Measurements from ENCODE around the gene KCNMA1. TPM values are rescaled to one million over a fixed set of nuclear protein-coding genes. Genes with fewer than 3 reads are reported as not detected.
A peak's percentile ranks its signal among the peaks of the same experiment; 100 is the strongest.

KCNMA1 gene
- total and polyA plus RNA-seq, 4 donors, result 36.2 to 95.0 (median 54.3) TPM

DNA sequence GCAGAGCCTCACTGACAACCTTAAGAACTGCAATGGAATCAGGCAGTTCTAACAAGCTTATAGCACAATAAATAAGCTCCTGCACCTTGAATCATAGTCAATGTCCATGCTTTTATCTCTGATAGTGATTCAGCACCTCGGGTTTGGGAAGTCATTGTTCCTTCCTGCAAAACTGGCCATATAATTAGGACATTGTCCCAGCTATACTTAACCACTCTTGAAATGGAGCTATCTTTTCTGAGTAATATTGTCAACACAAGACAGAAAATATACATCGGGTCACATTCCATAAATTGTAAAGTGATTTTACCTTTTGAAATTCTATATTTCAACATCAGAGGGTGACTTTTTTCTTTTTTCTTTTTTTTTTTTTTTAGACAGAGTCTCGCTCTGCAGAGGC lies 682.8 kb downstream of the KCNMA1 start:
- no peaks in the 10 kb centered on the region for H3K36me3 ChIP-seq (ENCODE audit: control insufficient read depth, insufficient read depth, low read length)
- H3K4me1 ChIP-seq (ENCODE audit: control insufficient read depth, insufficient read depth, low read length), result no peaks in the 10 kb centered on the region
- no peak overlapping the region for H3K27ac ChIP-seq (ENCODE audit: low read depth, low read length)
- H3K4me3 ChIP-seq (ENCODE audit: low read depth, low read length), result no peak overlapping the region
- no peaks in the 10 kb centered on the region for H3K9me3 ChIP-seq (ENCODE audit: control insufficient read depth, insufficient read depth, low read length)
- no CpG with 5 or more reads among the region's 3 CpGs for WGBS (ENCODE audit: insufficient coverage)
- H3K27me3 ChIP-seq (ENCODE audit: control insufficient read depth, insufficient read depth, low read length), result no peaks in the 10 kb centered on the region
- no peak for DNase-seq (ENCODE audit: low read depth in 4 of 6, low spot score in 6 of 6)

DNA sequence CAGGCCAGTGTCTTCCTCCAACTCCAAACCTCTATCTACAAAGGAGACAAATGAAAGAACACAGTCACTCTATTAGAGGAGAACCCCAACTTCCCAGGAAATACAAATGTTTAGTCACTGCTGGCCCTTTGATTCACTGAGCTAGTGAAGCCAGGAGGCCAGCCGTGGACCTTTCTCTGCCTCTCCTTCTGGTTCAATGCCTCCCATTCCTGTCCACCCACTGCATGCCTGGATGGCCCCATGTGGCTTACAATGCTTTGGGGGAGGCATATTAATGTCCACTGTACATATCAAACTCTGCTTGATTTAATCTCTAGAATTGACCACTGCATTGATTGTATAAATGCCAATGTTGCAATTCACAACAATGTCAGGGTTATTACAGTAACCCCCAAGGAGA lies 687.3 kb downstream of the KCNMA1 start:
- Histone ChIP-seq H3K36me3 (ENCODE audit: control insufficient read depth, insufficient read depth, low read length) (peaks cover 3% of the 10 kb centered on the region), H3K27me3 (ENCODE audit: control insufficient read depth, insufficient read depth, low read length) (no peaks in the 10 kb centered on the region), H3K4me3 (ENCODE audit: low read depth, low read length) (no peak overlapping the region), H3K27ac (ENCODE audit: low read depth, low read length) (no peak overlapping the region), H3K4me1 (ENCODE audit: control insufficient read depth, insufficient read depth, low read length) (no peaks in the 10 kb centered on the region), H3K9me3 (ENCODE audit: control insufficient read depth, insufficient read depth, low read length) (no peaks in the 10 kb centered on the region)
- no peak for DNase-seq (ENCODE audit: low read depth in 4 of 6, low spot score in 6 of 6)
- 80% methylated on average over 1 of the region's 1 CpG for whole genome bisulfite sequencing (ENCODE audit: insufficient coverage)

GRCh38 chr10:76946270-76946669 lies 691.3 kb downstream of the KCNMA1 start:
- Histone ChIP-seq H3K9me3 (ENCODE audit: control insufficient read depth, insufficient read depth, low read length) (no peaks in the 10 kb centered on the region), H3K36me3 (ENCODE audit: control insufficient read depth, insufficient read depth, low read length) (peaks cover 3% of the 10 kb centered on the region), H3K27ac (ENCODE audit: low read depth, low read length) (no peak overlapping the region), H3K27me3 (ENCODE audit: control insufficient read depth, insufficient read depth, low read length) (no peaks in the 10 kb centered on the region), H3K4me3 (ENCODE audit: low read depth, low read length) (no peak overlapping the region), H3K4me1 (ENCODE audit: control insufficient read depth, insufficient read depth, low read length) (no peaks in the 10 kb centered on the region)
- DNase-seq (ENCODE audit: low read depth in 4 of 6, low spot score in 6 of 6), result no peak
- WGBS (ENCODE audit: insufficient coverage), result no CpG with 5 or more reads among the region's 1 CpG

DNA sequence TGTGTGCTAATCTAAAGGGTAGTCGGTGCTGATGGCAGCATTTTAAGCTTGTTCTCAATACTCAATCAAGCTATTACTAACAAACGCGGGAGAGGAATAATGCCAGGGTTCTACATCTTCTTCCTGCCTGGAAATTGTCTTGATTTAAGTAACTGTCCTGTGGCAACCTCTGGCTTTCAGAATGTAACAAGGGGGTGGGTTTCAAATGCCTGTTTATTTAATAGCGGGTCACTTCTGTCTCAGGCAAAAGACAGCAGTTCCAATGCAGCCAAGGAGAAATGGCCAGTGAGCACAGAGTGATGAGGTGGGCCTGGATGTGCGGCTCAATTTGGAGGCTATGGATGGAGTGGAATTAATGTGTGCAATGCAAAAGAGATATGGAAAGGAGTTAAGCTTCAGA lies 692.4 kb downstream of the KCNMA1 start:
- DNase-seq (ENCODE audit: low read depth in 4 of 6, low spot score in 6 of 6), result no peak
- no peaks in the 10 kb centered on the region for H3K27me3 ChIP-seq (ENCODE audit: control insufficient read depth, insufficient read depth, low read length)
- H3K4me3 ChIP-seq (ENCODE audit: low read depth, low read length), result no peak overlapping the region
- no peaks in the 10 kb centered on the region for H3K9me3 ChIP-seq (ENCODE audit: control insufficient read depth, insufficient read depth, low read length)
- H3K27ac ChIP-seq (ENCODE audit: low read depth, low read length), result no peak overlapping the region
- 100% methylated on average over 1 of the region's 5 CpGs for WGBS (ENCODE audit: insufficient coverage)
- H3K4me1 ChIP-seq (ENCODE audit: control insufficient read depth, insufficient read depth, low read length), result no peaks in the 10 kb centered on the region
- peaks cover 3% of the 10 kb centered on the region for H3K36me3 ChIP-seq (ENCODE audit: control insufficient read depth, insufficient read depth, low read length)

- H3K27ac ChIP-seq (ENCODE audit: low read depth, low read length), result no peak overlapping the region
These were observed 693.0 kb downstream of the KCNMA1 start for GRCh38 chr10:76944640-76945039.

DNA sequence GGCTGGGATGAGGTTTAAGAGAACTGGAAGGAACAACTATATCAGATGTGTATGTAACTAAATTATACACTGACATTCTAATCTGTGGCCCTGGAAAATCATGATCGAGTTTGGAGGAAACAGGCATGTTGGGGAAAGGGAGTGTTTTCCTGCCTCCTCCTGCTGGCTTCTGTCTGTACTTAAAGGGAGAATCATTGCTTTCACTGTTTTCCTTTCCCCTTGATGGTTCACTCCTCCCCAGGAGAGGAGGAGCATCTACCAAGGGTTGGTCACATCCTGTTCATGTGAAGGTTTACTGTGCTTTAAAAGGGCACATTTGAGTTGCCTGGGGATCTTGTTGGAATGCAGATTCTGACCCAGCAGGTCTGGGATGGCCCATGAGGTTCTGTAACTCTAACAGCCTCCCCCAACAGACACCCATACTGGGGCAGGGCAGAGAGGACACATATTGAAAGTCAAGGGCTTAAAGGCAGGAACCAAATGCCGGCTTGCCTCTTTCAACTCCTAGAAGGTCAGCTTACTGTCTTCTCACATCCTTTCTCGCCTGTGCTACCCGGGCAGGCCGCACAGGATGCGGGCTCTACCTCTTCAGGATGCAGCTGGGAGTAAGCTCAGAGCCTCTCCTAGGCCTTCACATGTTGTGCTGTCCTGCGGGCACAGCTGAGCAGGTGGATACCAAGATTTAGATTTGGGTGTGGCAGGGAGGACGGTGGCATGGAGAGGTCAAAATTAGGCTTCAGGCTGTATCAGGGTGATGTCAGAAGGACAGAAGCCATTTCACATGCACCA lies 694.8 kb downstream of the KCNMA1 start:
- Histone ChIP-seq H3K27ac (ENCODE audit: low read depth, low read length) (no peak overlapping the region), H3K36me3 (ENCODE audit: control insufficient read depth, insufficient read depth, low read length) (no peaks in the 10 kb centered on the region), H3K27me3 (ENCODE audit: control insufficient read depth, insufficient read depth, low read length) (no peaks in the 10 kb centered on the region), H3K4me3 (ENCODE audit: low read depth, low read length) (no peak overlapping the region), H3K9me3 (ENCODE audit: control insufficient read depth, insufficient read depth, low read length) (no peaks in the 10 kb centered on the region), H3K4me1 (ENCODE audit: control insufficient read depth, insufficient read depth, low read length) (no peaks in the 10 kb centered on the region)
- WGBS (ENCODE audit: insufficient coverage), result 97% methylated on average over 6 of the region's 8 CpGs
- DNase-seq (ENCODE audit: low read depth in 4 of 6, low spot score in 6 of 6), result no peak

More at GRCh38 chr10:76944640-76945039, 693.0 kb downstream of the KCNMA1 start:
- H3K27me3 ChIP-seq (ENCODE audit: control insufficient read depth, insufficient read depth, low read length), result no peaks in the 10 kb centered on the region
- H3K4me1 ChIP-seq (ENCODE audit: control insufficient read depth, insufficient read depth, low read length), result no peaks in the 10 kb centered on the region
- 76% methylated on average over 7 of the region's 7 CpGs for WGBS (ENCODE audit: insufficient coverage)
- H3K36me3 ChIP-seq (ENCODE audit: control insufficient read depth, insufficient read depth, low read length), result peaks cover 3% of the 10 kb centered on the region
- no peak overlapping the region for H3K4me3 ChIP-seq (ENCODE audit: low read depth, low read length)
- no peaks in the 10 kb centered on the region for H3K9me3 ChIP-seq (ENCODE audit: control insufficient read depth, insufficient read depth, low read length)
- no peak for DNase-seq (ENCODE audit: low read depth in 4 of 6, low spot score in 6 of 6)

DNA sequence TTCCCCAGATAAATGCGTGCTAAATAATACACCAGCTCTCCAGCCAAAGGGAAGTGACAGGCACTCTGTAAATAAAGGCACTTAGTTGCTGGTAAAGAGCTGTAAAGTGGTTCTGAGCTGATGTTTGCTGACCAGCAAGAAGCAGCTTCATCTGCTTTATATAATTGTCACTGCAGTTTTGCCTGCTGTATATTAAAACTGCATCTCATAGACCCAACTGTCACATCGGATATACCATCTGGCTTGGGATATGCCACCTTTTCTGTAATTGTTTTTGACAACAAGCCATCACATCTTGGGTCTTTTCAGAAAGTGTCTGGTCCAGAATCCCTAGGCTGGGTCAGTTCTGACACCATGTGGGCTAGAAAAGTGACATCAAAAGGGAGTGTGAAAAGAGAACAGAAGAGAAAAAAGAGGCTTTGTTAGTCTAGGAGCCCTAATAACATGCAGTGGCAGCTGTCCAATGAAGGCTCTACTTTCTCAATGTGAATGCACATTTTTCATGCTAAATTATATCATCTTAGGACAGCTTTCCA lies 697.6 kb downstream of the KCNMA1 start:
- Histone ChIP-seq H3K4me3 (ENCODE audit: low read depth, low read length) (no peak overlapping the region), H3K27ac (ENCODE audit: low read depth, low read length) (peak overlapping the region; percentile 16), H3K4me1 (ENCODE audit: control insufficient read depth, insufficient read depth, low read length) (peaks cover 6% of the 10 kb centered on the region), H3K36me3 (ENCODE audit: control insufficient read depth, insufficient read depth, low read length) (no peaks in the 10 kb centered on the region), H3K27me3 (ENCODE audit: control insufficient read depth, insufficient read depth, low read length) (no peaks in the 10 kb centered on the region), H3K9me3 (ENCODE audit: control insufficient read depth, insufficient read depth, low read length) (no peaks in the 10 kb centered on the region)
- DNase-seq (ENCODE audit: low read depth in 4 of 6, low spot score in 6 of 6), result peak in 2 of 6 donors; percentile 45 to 82
- WGBS (ENCODE audit: insufficient coverage), result no CpG with 5 or more reads among the region's 2 CpGs

GRCh38 chr10:76937181-76937600 lies 700.4 kb downstream of the KCNMA1 start:
- Histone ChIP-seq H3K4me1 (ENCODE audit: control insufficient read depth, insufficient read depth, low read length) (peaks cover 6% of the 10 kb centered on the region), H3K9me3 (ENCODE audit: control insufficient read depth, insufficient read depth, low read length) (no peaks in the 10 kb centered on the region), H3K4me3 (ENCODE audit: low read depth, low read length) (no peak overlapping the region), H3K36me3 (ENCODE audit: control insufficient read depth, insufficient read depth, low read length) (no peaks in the 10 kb centered on the region), H3K27ac (ENCODE audit: low read depth, low read length) (no peak overlapping the region), H3K27me3 (ENCODE audit: control insufficient read depth, insufficient read depth, low read length) (no peaks in the 10 kb centered on the region)
- 45% methylated on average over 2 of the region's 2 CpGs for WGBS (ENCODE audit: insufficient coverage)
- peak in 2 of 6 donors; percentile 48 to 54 for DNase-seq (ENCODE audit: low read depth in 4 of 6, low spot score in 6 of 6)

DNA sequence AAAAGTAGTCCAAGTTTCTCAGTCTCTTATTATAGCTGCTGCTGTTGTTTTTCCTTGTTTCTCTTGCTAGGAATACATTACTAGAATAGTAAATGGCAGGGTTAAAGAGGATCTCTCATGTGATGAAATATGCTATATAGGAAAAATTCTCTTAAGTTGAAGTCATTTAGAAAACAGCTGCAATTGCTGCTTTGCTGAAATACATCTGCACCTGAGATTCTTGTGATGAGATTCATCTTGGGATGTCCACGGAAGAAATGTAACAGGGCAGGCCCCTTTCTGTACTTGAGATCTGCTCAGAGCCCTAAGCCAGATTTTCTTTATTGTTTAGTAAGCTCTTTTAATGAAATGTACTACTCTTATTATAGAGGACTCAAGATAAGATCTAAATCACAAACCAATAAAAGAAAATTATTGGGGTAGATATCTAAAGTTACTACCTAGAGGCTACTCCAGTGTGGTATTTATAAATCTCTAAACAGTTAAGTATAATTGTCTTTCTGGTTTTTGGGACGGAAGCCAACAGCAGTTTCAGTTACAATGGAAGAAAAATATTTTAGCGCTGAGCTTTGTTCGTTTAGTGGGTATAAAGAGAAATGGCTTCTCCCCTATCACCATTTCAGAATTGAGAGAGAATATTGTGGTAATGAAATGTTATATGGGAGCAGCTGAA lies 701.5 kb downstream of the KCNMA1 start:
- H3K27ac ChIP-seq (ENCODE audit: low read depth, low read length), result no peak overlapping the region
- WGBS (ENCODE audit: insufficient coverage), result no CpG with 5 or more reads among the region's 4 CpGs
- no peaks in the 10 kb centered on the region for H3K36me3 ChIP-seq (ENCODE audit: control insufficient read depth, insufficient read depth, low read length)
- peak in 2 of 6 donors; percentile 27 to 80 for DNase-seq (ENCODE audit: low read depth in 4 of 6, low spot score in 6 of 6)
- peaks cover 6% of the 10 kb centered on the region for H3K4me1 ChIP-seq (ENCODE audit: control insufficient read depth, insufficient read depth, low read length)
- H3K27me3 ChIP-seq (ENCODE audit: control insufficient read depth, insufficient read depth, low read length), result no peaks in the 10 kb centered on the region
- no peaks in the 10 kb centered on the region for H3K9me3 ChIP-seq (ENCODE audit: control insufficient read depth, insufficient read depth, low read length)
- no peak overlapping the region for H3K4me3 ChIP-seq (ENCODE audit: low read depth, low read length)

Measured in spinal cord (tissue), 10 donors.